IPS-18c (cell line): Measurements from ENCODE around the gene RTN4RL1.

Experiments
- H3K4me3 ChIP-seq: 2 replicates; pipeline ENCODE4 v1.7.0; 2013; ENCODE audit warnings: low read depth, mild to moderate bottlenecking, low read length, moderate library complexity; ENCODE audit not compliant: insufficient read depth
- H3K9me3 ChIP-seq: one replicate; pipeline ENCODE4 v1.6.1; 2013; ENCODE audit warnings: mild to moderate bottlenecking, low read length, moderate library complexity; ENCODE audit not compliant: control insufficient read depth, insufficient read depth

Gene RTN4RL1

GRCh38 chr17:2034806-2035540 lies 9.8 kb upstream of the RTN4RL1 start:
- no peak overlapping the region for H3K4me3 ChIP-seq
- H3K9me3 ChIP-seq = no peaks in the 10 kb centered on the region

- H3K9me3 ChIP-seq = no peaks in the 10 kb centered on the region
- H3K4me3 ChIP-seq = no peak overlapping the region
Observed at GRCh38 chr17:2034157-2034556, 9.0 kb upstream of the RTN4RL1 start.

- H3K9me3 ChIP-seq = no peaks in the 10 kb centered on the region
- H3K4me3 ChIP-seq = no peak overlapping the region
Observed at GRCh38 chr17:2033153-2033552, 8.0 kb upstream of the RTN4RL1 start.

- H3K4me3 ChIP-seq = peak overlapping the region; percentile 99
- no peaks in the 10 kb centered on the region for H3K9me3 ChIP-seq
Observed at GRCh38 chr17:2030779-2031163, 5.6 kb upstream of the RTN4RL1 start.

- Histone ChIP-seq H3K9me3 (no peaks in the 10 kb centered on the region), H3K4me3 (peak within 1 kb of the TSS; percentile 99)
Observed at GRCh38 chr17:2029911-2030778, 5.0 kb upstream of the RTN4RL1 start, which contains the start of gene DPH1. TSS of gene DPH1 (plus strand) at chr17:2030153. CDS start at chr17:2030170, 17 bp downstream.

GRCh38 chr17:2028737-2029136 lies 3.6 kb upstream of the RTN4RL1 start:
- Histone ChIP-seq H3K4me3 (no peak overlapping the region), H3K9me3 (no peaks in the 10 kb centered on the region)

GRCh38 chr17:2028234-2028614 lies 3.1 kb upstream of the RTN4RL1 start:
- no peaks in the 10 kb centered on the region for H3K9me3 ChIP-seq

GRCh38 chr17:2027528-2028233 lies 2.5 kb upstream of the RTN4RL1 start:
- H3K4me3 ChIP-seq = no peak overlapping the region
- no peaks in the 10 kb centered on the region for H3K9me3 ChIP-seq

More at GRCh38 chr17:2028234-2028614, 3.1 kb upstream of the RTN4RL1 start:
- no peak overlapping the region for H3K4me3 ChIP-seq

- Histone ChIP-seq H3K4me3 (peak overlapping the region; percentile 49; the same call in 1 of the 2 replicates), H3K9me3 (no peaks in the 10 kb centered on the region)
Observed at GRCh38 chr17:2025622-2026309, 632 bp upstream of the RTN4RL1 start.

- peak overlapping the region; percentile 49 for H3K4me3 ChIP-seq
- no peaks in the 10 kb centered on the region for H3K9me3 ChIP-seq
Observed at GRCh38 chr17:2024572-2025219, 438 bp downstream of the RTN4RL1 start.

GRCh38 chr17:2023692-2024571 lies 1.2 kb downstream of the RTN4RL1 start:
- Histone ChIP-seq H3K4me3 (peak overlapping the region; percentile 49; the same call in 1 of the 2 replicates), H3K9me3 (no peaks in the 10 kb centered on the region)

GRCh38 chr17:2023256-2023655 lies 1.9 kb downstream of the RTN4RL1 start:
- Histone ChIP-seq H3K4me3 (no peak overlapping the region), H3K9me3 (no peaks in the 10 kb centered on the region)

GRCh38 chr17:2022647-2023240 lies 2.4 kb downstream of the RTN4RL1 start:
- Histone ChIP-seq H3K9me3 (no peaks in the 10 kb centered on the region), H3K4me3 (no peak overlapping the region)

GRCh38 chr17:2020721-2021120 lies 4.4 kb downstream of the RTN4RL1 start:
- H3K4me3 ChIP-seq = no peak overlapping the region
- no peaks in the 10 kb centered on the region for H3K9me3 ChIP-seq

GRCh38 chr17:2019723-2020122 lies 5.4 kb downstream of the RTN4RL1 start:
- H3K9me3 ChIP-seq = no peaks in the 10 kb centered on the region
- H3K4me3 ChIP-seq = no peak overlapping the region
